Lower leg skin (tissue), 3 donors: Measurements from ENCODE around the gene SYNPO2.

Source experiments
- POLR2A ChIP-seq, 2 donors: fragments of 450-650 bp; IDR thresholded peaks; one replicate each; pipeline ENCODE4 v1.6.1; 2016 to 2017; ENCODE audit warnings: antibody characterized with exemption in 2 of 2, mild to moderate bottlenecking in 1 of 2, moderate library complexity in 1 of 2
- TF ChIP-seq, protein P1 (sequence below), 3 donors: fragments of 450-650 bp; IDR thresholded peaks; one replicate each; pipeline ENCODE4 v1.5.1; 2016; ENCODE audit warnings: antibody characterized with exemption in 3 of 3, mild to moderate bottlenecking in 3 of 3, moderate library complexity in 2 of 3

DNA sequence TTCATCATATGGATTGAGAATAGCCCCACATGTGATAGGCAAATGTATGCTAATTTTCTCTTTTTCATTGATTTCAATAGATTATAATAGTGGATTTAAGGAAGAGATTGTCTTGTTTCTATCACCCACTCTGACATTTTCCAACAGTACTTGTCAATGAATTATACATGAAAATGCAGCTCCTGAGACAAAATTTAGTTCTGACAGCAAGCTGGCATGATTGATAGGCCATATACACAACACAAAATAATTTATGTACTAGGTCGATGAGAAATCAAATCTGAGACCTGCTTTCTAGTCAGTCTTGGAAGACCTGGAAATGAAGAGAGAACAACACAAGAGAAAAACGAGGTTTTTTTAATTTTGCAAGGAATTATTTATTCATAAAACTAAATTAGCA is 129.0 kb downstream of the SYNPO2 start:
- TF ChIP-seq, protein P1, sequence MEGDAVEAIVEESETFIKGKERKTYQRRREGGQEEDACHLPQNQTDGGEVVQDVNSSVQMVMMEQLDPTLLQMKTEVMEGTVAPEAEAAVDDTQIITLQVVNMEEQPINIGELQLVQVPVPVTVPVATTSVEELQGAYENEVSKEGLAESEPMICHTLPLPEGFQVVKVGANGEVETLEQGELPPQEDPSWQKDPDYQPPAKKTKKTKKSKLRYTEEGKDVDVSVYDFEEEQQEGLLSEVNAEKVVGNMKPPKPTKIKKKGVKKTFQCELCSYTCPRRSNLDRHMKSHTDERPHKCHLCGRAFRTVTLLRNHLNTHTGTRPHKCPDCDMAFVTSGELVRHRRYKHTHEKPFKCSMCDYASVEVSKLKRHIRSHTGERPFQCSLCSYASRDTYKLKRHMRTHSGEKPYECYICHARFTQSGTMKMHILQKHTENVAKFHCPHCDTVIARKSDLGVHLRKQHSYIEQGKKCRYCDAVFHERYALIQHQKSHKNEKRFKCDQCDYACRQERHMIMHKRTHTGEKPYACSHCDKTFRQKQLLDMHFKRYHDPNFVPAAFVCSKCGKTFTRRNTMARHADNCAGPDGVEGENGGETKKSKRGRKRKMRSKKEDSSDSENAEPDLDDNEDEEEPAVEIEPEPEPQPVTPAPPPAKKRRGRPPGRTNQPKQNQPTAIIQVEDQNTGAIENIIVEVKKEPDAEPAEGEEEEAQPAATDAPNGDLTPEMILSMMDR (IDR thresholded peaks at IDR 0.05): no peak
- TF ChIP-seq POLR2A (IDR thresholded peaks at IDR 0.05): no peak
